ENCODE results near the gene SCUBE2. TPM values are rescaled to one million over a fixed set of nuclear protein-coding genes. Genes with fewer than 3 reads are reported as not detected.

Gene SCUBE2
- polyA plus RNA-seq, 2 of the 4 experiments (the other 2 are of a cell fraction): 0.49 to 0.63 TPM

DNA sequence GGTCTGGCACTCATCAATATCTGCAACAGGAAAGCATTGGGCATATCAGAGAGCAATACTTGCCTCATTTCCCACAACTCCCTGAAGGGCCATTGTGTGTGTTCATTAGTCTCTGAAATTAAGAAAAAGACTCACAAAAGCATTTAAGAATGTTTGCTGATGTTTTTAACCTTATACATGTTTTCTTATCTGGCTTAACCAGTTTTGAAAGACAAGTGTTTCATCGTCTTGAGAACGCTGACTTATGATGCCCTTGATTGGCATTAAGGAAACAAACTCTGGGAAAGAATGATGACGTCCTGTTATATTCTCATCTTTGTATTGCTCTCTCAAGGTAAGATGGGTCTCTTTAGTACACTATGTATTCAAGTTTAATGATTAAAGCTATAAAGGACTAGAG, 32.0 kb downstream of the SCUBE2 start (continued):
- TF ChIP-seq USF2 (IDR thresholded peaks at IDR 0.05) (no peak), CBX8 (IDR thresholded peaks at IDR 0.05) (no peak), POLR2A (IDR thresholded peaks at IDR 0.05; ENCODE audit: low read length) (no peak), FOSB (CRISPR knock-in tag; IDR thresholded peaks at IDR 0.05) (no peak), HES2 (IDR thresholded peaks at IDR 0.05) (no peak)

- POLR2A ChIA-PET: no interaction called here
- no peak overlapping the region for H3K4me2 ChIP-seq
- H3K4me1 ChIP-seq: no peaks in the 10 kb centered on the region
- DNase-seq (ENCODE audit: low read depth in 1 of 2, low spot score in 1 of 2): no peak
- no peak for FAIRE-seq
- ATAC-seq: no peak
- no peak overlapping the region for H3K4me3 ChIP-seq
- TF ChIP-seq HES2 (IDR thresholded peaks at IDR 0.05) (no peak), MAZ (IDR thresholded peaks at IDR 0.05; ENCODE audit: borderline replicate concordance, low read depth, low read length) (no peak), PHF8 (IDR thresholded peaks at IDR 0.05; ENCODE audit: borderline replicate concordance, low read depth) (no peak), HOXB13 (CRISPR knock-in tag; IDR thresholded peaks at IDR 0.05; ENCODE audit: low read depth) (no peak), POLR2A (IDR thresholded peaks at IDR 0.05; ENCODE audit: low read length) (no peak), MAFK (IDR thresholded peaks at IDR 0.05; ENCODE audit: partially characterized antibody) (no peak), ZFP36 (IDR thresholded peaks at IDR 0.05; ENCODE audit: borderline replicate concordance, partially characterized antibody) (no peak), RCOR1 (IDR thresholded peaks at IDR 0.05; ENCODE audit: low read depth, low read length) (no peak), FOSL2 (IDR thresholded peaks at IDR 0.05) (no peak), FOSL2 (CRISPR knock-in tag; IDR thresholded peaks at IDR 0.05) (no peak), RAD21 (conservative IDR thresholded peaks at IDR 0.05 in 1 of 2, IDR thresholded peaks at IDR 0.05 in 1 of 2) (no peak)
- 80% methylated on average over 4 of the region's 4 CpGs for WGBS (ENCODE audit: missing lambda C conversion rate)
- CTCF ChIA-PET: no interaction called here
- no peaks in the 10 kb centered on the region for H3K9me3 ChIP-seq
- H3K27ac ChIP-seq: no peak overlapping the region
These were observed 33.5 kb downstream of the SCUBE2 start for GRCh38 chr11:9057888-9058287.

GRCh38 chr11:9057007-9057406, 34.4 kb downstream of the SCUBE2 start:
- ChIA-PET POLR2A (no interaction called here), CTCF (interaction anchor here (0.6 to 1.6 kb wide), 2 partner anchors 19 to 102 kb away, joined by 3 read pairs; no protein-coding TSS in a partner anchor)
- FAIRE-seq (no peak), ATAC-seq (no peak), DNase-seq (ENCODE audit: low read depth in 1 of 2, low spot score in 1 of 2) (no peak)
- no peaks in the 10 kb centered on the region for H3K4me1 ChIP-seq
- H3K9me3 ChIP-seq: no peaks in the 10 kb centered on the region
- H3K4me2 ChIP-seq: no peak overlapping the region
- 79% methylated on average over 2 of the region's 2 CpGs for WGBS (ENCODE audit: missing lambda C conversion rate)
- no peak overlapping the region for H3K4me3 ChIP-seq
- TF ChIP-seq HEYL (CRISPR knock-in tag; IDR thresholded peaks at IDR 0.05) (no peak), EHMT2 (IDR thresholded peaks at IDR 0.05; ENCODE audit: low read depth) (no peak), EHF (CRISPR knock-in tag; IDR thresholded peaks at IDR 0.05) (no peak), CBX8 (IDR thresholded peaks at IDR 0.05) (no peak), POLR2A (IDR thresholded peaks at IDR 0.05; ENCODE audit: low read length) (no peak), USF2 (IDR thresholded peaks at IDR 0.05) (no peak), PHF8 (IDR thresholded peaks at IDR 0.05; ENCODE audit: borderline replicate concordance, low read depth) (no peak), HOXB5 (CRISPR knock-in tag; IDR thresholded peaks at IDR 0.05) (no peak), JUNB (IDR thresholded peaks at IDR 0.05) (no peak)
- TF ChIP-seq, protein P1, sequence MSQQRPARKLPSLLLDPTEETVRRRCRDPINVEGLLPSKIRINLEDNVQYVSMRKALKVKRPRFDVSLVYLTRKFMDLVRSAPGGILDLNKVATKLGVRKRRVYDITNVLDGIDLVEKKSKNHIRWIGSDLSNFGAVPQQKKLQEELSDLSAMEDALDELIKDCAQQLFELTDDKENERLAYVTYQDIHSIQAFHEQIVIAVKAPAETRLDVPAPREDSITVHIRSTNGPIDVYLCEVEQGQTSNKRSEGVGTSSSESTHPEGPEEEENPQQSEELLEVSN (IDR thresholded peaks at IDR 0.05; ENCODE audit: borderline replicate concordance, low read depth): no peak
- no peak overlapping the region for H3K27ac ChIP-seq

All from A549 (cell line).